Measurements from ENCODE around the gene FAT4. TPM values are rescaled to one million over a fixed set of nuclear protein-coding genes. Genes with fewer than 3 reads are reported as not detected.

The FAT4 gene
- total and polyA plus RNA-seq, 2 of the 4 experiments (the other 2 are of a cell fraction), result 6.8 to 37.5 TPM

- no peak overlapping the region for H3K18ac ChIP-seq (ENCODE audit: low read depth, low read length)
- no peak overlapping the region for H4K8ac ChIP-seq (ENCODE audit: low read depth in 2 of 2, low read length in 2 of 2)
- H3K4me2 ChIP-seq (ENCODE audit: low read depth, low read length), result no peak overlapping the region
- ChIA-PET POLR2A (ENCODE audit: unreplicated experiment) (no interaction called here), CTCF (no interaction called here)
- in situ Hi-C loops (cut with MboI; ENCODE audit: low sequenced_read_pairs) (loop anchor here (25.0 kb wide), 2 partner anchors 931 to 1106 kb away; no protein-coding TSS in a partner anchor), dilution Hi-C loops (cut with HindIII; ENCODE audit: low sequenced_read_pairs, unreplicated experiment) (no loop called here), intact Hi-C loops (cut with micrococcal nuclease) (no loop called here)
- H3K23ac ChIP-seq (ENCODE audit: low read depth, low read length), result no peak overlapping the region
- no TSS peak for BruUV-seq (replicated peaks)
- H2AK9ac ChIP-seq (replicated peaks; ENCODE audit: low read depth, low read length, poor library complexity), result no peak overlapping the region
- TF ChIP-seq CTCF (conservative IDR thresholded peaks at IDR 0.05; ENCODE audit: low read depth, low read length), result no peak
- TF ChIP-seq MAFK (IDR thresholded peaks at IDR 0.05; ENCODE audit: low read depth, low read length), result no peak
- no peak for TF ChIP-seq POLR2A (IDR thresholded peaks at IDR 0.05; ENCODE audit: low read depth, low read length)
- TF ChIP-seq CEBPB (IDR thresholded peaks at IDR 0.05; ENCODE audit: low read depth, low read length), result no peak
- TF ChIP-seq, protein P1, sequence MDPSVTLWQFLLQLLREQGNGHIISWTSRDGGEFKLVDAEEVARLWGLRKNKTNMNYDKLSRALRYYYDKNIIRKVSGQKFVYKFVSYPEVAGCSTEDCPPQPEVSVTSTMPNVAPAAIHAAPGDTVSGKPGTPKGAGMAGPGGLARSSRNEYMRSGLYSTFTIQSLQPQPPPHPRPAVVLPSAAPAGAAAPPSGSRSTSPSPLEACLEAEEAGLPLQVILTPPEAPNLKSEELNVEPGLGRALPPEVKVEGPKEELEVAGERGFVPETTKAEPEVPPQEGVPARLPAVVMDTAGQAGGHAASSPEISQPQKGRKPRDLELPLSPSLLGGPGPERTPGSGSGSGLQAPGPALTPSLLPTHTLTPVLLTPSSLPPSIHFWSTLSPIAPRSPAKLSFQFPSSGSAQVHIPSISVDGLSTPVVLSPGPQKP (IDR thresholded peaks at IDR 0.05; ENCODE audit: borderline replicate concordance, low read depth, low read length), result no peak
- no peak overlapping the region for H3K27ac ChIP-seq (ENCODE audit: insufficient read depth, low read length)
- H2BK5ac ChIP-seq (ENCODE audit: low read depth, low read length, poor library complexity, severe bottlenecking), result no peak overlapping the region
- no peak overlapping the region for H2BK120ac ChIP-seq (ENCODE audit: low read depth, low read length)
- no peak for ATAC-seq (ENCODE audit: low read depth)
- H3K27me3 ChIP-seq (ENCODE audit: control insufficient read depth, insufficient read depth, low read length), result no peaks in the 10 kb centered on the region
- no peak overlapping the region for H2AK5ac ChIP-seq (ENCODE audit: low read depth, low read length)
- no peak overlapping the region for H3K14ac ChIP-seq (replicated peaks; ENCODE audit: low read depth, low read length)
- no peaks in the 10 kb centered on the region for H4K20me1 ChIP-seq (ENCODE audit: insufficient read depth, low read length)
- H3K9me3 ChIP-seq (ENCODE audit: control insufficient read depth, insufficient read depth, low read length), result peaks cover 4% of the 10 kb centered on the region; the same call in 1 of the 2 replicates
- H3K36me3 ChIP-seq (ENCODE audit: control insufficient read depth, insufficient read depth, low read length), result no peaks in the 10 kb centered on the region
- H2BK15ac ChIP-seq (ENCODE audit: low read depth, low read length), result no peak overlapping the region
- no peak overlapping the region for H2BK20ac ChIP-seq (ENCODE audit: low read depth, low read length)
- H3K4me3 ChIP-seq (ENCODE audit: insufficient read depth, low read depth, low read length), result no peak overlapping the region
- no peak overlapping the region for H2AFZ ChIP-seq (replicated peaks; ENCODE audit: low read length, poor library complexity)
- H3K9ac ChIP-seq (ENCODE audit: low read depth, low read length), result no peak overlapping the region
- no peak overlapping the region for H3K4ac ChIP-seq (ENCODE audit: low read depth, low read length)
- H3K56ac ChIP-seq (ENCODE audit: extremely low read depth, insufficient read depth, low read length), result no peak overlapping the region
- no peak overlapping the region for H4K5ac ChIP-seq (ENCODE audit: low read depth, low read length)
- H3K9me1 ChIP-seq (ENCODE audit: insufficient read depth, low read length), result no peaks in the 10 kb centered on the region
- no peak overlapping the region for H4K91ac ChIP-seq (ENCODE audit: insufficient read depth, low read depth, low read length)
- H3K4me1 ChIP-seq (ENCODE audit: control insufficient read depth, insufficient read depth, low read length), result peaks cover 3% of the 10 kb centered on the region; the same call in 1 of the 2 replicates
- no peaks in the 10 kb centered on the region for H3K79me1 ChIP-seq (ENCODE audit: low read depth in 1 of 2, low read length in 2 of 2)
- no peak for DNase-seq
These were observed 8.2 kb upstream of the FAT4 start for GRCh38 chr4:125306533-125306932.
